ENCODE results near the gene VEPH1.

VEPH1 gene

DNA sequence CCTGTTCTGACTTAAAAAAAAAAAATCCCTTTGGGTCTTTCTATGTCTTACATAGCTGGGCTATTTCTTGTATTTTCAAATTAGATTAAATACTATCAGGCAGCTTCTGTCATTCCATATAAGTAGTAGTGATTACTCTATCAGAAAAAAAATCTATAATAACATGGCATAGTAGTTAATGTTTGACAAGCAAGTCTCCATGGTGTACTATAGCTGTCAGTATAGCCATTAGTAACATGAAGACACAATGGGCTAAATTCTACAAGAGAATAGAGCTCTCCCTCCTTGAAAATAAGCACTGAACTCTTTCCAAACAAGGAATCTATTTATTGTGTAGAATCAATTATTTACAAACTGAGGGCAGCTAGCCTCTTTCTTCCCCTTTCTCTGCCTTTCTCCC lies 19.4 kb upstream of the VEPH1 start:
- no peak for DNase-seq

DNA sequence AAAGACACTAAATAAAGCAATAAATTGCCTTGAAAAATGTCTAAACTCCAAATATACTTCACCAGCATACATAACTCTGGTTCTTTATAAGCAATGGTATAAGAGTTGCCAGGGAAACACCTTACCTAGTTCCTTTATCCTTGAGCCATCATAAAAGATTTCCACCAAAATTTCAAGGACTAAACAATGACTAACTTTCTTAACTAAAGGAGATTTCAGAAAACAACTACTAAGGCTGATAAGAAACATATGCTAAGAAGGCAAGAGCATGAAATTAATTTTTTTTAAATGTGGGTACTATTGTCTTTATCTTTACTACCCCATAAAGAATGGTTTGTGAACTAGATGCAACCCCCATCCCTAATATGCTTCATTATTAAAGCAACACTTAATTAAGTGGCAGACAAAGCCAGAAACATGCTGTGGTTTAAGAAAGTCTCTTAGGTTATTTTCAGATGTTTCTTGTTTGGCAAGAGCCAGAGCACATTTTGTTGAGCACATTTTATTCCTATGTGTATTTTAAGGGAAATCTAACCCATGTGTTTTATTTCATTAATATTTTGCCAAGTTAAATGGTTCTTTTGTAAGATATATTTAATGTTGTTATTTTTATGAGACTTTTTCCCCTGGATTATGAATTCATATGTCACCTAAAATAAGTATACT lies 17.4 kb upstream of the VEPH1 start:
- DNase-seq: no peak

DNA sequence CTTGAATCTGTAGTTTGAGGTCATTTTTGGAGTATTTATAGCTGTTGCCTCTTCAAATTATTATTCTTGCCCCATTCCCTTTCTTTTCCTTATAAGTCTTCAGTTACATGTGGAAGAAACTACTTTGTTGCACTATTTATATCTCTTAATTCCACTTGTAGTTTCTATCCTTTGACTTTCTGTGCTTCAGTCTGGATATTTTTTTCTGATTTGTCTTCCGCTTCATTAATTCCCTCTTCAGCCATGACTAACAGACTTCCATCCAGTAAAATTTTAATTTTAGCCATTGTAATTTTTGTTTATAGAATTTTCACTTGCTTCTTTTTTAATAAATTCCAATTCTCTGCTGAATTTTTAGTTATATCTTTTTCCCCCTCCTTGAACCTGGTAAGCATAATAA lies 15.7 kb upstream of the VEPH1 start:
- no peak for DNase-seq

DNA sequence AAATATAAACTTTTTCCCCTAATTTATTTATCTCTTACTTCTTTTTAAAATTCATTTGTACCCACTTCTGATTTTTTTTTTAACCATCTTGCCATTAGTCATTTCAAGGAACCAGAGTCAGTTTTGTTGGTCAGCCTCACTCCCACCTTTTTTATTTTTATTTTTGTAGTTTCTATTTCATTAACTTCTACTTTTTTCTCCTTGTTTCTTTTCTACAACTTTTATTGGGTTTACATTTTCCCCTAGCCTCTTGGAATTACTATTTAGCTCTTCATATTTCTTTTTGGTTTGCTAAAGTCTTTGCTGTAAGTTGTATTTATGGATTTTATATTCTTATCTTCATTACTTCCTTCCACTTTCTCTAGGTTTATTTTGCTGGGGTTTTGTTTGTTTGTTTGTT lies 13.7 kb upstream of the VEPH1 start:
- no peak for DNase-seq

DNA sequence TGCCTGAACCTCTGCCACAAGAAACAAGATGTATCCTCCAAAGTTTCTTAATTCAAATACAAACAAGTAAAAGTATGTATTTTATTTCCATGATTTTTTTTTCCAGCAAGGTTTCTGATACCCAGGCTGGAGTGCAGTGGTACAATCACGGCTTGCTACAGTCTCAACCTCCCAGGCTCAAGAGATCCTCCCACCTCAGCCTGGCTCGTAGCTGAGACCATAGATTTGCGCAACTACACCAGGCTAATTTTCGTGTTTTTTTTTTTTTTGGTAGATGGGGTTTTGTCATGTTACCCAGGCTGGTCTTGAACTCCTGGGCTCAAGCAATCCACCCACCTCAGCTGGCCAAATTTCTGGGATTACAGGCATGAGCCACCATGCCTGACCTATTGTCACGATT lies 12.2 kb upstream of the VEPH1 start:
- DNase-seq: no peak

DNA sequence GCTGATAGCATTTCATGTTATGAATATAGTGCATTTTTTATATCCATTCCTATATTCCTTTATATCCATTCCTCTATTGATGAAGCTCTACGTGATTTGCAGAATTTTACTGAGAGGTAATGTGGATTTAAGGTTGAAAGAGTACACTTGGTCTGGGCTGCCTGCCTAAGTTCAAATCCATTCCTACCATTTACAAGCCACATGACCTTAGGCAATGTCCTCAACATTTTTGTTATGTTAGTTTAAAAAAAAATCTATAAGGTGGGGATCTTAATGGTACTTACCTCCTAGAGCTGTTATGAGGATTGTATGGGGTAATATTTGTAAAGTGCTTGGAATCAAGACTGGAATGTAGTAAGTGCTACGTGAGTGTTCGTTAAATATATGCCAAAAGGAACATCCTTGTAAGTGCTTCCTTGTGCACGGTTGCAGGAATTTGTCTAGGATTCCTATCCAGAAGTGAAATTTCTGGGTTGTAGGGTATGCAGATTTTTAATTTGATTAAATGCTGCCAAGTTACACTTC lies 11.2 kb upstream of the VEPH1 start:
- DNase-seq: no peak

DNA sequence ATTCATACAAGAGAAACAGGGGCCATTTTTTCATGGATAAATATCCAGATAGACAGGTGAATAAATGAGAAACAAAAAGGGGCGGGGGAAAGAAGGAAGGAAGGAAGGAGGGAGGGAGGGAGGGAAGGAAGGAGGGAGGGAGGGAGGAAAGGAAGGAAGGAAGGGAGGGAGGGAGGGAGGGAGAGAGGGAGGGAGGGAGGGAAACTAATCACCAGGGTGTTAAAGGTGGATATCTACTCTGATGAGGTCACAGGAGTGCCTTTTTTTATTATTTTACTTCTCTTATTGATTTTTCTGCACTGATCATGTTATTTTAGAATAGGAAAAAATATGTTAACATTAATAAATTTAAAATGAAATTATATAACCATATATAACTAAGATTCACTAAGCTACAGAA lies 10.4 kb upstream of the VEPH1 start:
- DNase-seq: no peak

DNA sequence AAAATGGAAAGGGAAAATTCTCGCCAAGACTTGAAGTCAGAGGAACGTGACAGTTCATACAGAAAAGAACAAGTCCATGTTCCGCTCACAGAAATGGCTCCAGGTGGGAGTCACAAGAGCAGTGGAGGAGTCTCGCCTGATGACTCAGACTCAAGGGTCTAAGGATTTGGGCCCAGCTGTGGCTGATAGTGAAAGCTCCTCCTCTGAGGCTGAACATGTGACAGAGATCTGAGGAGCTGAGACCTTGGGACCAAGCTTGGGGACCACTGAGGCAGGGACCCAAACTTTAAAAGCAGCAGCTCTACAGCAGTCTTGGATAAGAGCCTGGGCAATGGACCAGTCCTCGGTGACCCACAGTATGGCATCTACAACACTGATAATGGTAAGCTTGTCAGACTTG lies 9.3 kb upstream of the VEPH1 start:
- no peak for DNase-seq

DNA sequence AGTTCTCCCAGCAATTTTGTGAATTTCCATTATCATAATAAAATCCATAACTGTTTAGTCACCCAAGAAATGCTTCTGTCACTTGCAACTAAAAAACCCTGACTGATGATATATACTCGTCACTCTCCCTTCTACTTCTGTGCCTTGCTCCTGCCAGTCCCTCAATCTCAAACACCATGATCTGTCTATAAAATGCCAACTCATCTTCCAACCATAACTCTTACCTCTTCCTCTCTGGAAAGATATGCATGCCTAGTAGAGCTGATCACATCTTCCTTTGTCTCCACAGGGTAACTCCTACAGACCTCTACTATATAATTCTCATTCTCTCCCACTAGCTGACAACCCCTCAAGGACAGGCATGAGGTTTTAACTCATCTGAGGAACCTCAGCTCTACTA lies 5.2 kb upstream of the VEPH1 start:
- no peak for DNase-seq

DNA sequence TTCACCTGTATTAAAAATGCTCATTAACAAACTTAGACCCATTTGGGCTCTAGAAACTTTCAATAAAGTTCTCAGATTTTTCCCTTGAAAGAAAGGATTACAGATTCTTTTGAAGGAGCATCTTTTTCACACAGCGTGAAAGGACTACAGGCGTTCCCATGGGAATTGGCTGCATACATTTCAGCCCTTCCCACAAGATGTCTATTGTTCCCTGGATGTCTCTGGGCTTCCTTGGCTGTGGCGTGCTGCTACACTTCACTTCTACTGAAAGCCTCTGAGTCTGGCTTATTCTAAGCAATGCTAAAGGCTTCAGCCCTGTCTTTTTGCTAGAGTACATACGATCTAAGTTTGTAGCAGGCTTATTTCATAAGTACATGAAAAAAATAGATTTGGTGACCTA lies 1.4 kb downstream of the VEPH1 start:
- no peak for DNase-seq

DNA sequence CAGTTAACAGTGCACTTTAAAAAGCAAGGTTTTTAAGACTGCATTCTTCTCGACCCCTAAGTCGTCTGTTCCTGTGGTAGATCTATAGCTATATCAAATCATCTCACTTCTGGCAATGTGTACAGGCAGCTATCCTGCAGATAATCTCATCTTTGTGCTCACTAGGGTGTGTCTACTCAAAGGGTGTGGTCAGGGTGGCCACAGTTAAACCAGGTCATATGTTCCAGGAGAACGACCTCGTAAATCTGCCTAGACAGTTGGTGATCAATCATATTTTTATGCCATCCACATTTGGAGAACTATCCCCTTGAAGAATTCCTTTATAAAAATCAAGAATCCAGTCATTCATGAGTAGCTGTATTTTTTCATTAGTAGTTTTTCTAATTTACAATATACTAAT lies 3.0 kb downstream of the VEPH1 start:
- DNase-seq: no peak

DNA sequence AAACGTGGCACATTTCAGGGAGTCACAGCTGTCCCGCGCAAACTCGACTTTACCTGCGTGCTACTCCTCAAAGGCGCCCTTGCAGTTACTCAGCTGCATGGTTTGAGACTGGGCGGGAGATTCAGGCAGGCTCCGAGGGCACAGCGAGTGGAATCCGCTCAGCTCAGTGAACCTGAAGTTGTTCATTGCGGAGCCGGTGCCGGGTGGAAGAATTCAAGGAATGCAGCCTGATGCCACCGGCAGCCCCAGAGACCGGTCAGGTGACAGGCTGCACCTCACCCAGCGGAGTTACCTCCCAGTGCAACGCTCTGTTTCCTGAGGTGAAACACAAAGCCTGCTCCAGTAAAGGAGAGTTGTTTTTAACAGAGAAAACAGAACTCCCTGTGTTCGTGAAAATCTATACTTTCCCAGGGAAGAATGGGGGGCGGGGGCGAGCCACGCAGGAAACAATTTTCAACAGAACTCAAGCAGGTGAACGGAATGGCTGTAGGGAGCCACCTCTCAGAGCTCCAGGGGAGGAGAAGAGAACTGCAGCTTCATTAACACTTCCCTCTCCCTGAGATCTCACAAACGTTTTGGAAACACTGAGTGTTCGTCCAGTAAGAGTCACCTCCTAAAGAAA lies 3.8 kb downstream of the VEPH1 start:
- DNase-seq: no peak

DNA sequence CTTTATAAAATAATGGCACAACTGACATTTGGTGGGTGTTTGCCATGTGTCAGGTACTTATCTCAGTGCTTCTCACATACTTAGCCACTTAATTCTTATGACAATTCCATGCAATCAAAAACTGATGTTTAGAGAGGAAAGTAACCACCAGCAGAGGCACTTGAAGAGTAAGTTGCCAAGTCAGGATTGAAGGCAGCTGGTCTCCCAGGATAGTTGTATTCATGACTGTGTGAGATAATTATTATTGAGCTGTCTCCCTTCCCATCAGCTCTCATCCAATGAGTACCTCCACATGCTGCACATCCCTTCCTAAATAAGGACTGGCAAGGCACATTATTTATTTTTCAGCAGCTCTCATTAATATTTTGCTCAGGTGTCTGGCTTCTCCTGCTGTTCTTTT lies 4.8 kb downstream of the VEPH1 start:
- DNase-seq: no peak

DNA sequence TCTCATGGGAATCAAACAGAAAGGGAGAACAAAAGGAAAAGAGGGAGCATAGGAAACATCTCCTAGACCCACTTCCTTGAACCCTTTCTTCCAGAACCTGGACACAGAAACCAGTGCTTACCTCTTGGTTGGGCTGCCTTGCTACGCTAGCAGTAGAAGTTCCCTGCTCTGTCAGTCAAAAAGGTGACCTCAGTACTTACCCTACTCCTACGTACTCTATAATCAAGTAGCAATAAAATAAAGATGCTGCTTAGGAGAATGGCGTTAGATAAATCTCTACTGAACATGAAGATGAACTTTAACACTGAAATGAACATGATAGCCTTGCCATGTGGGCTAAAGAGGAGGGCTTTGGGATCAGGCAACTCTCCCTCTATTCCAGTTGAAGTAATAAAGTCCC lies 7.4 kb downstream of the VEPH1 start:
- DNase-seq: no peak

DNA sequence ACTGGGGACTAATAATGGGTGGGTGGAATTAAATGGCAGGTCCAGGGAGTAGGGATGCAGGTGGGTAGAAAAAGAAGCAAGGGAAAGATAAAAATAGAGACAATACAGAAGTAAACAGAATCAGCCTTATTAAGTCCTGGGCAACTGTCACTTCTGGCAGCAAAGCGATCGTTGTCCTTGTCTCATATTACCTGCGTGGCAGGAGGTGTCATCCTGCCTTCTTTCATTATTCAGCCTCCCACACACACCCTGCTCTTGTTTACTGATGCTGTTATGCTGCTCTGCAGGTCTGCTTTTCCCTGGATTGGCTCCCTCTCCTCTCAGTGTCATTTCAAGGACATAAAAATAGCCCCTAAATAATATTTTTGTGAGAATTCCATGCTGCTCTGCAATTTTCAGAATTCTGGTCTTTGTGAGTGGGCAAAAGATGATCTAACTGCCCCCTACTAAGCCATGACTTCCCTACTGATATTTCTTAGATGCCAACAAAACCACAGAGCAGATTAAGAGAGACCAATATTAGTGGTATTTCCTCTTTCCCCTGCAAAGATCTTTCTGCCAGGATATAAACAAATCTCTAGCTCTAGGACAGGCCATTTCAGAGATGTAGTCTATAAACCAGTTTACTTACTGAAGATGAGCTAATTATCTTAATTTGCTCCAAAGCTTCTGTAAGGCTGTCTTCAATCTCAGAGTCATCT lies 8.5 kb downstream of the VEPH1 start:
- DNase-seq: peak; percentile 88

DNA sequence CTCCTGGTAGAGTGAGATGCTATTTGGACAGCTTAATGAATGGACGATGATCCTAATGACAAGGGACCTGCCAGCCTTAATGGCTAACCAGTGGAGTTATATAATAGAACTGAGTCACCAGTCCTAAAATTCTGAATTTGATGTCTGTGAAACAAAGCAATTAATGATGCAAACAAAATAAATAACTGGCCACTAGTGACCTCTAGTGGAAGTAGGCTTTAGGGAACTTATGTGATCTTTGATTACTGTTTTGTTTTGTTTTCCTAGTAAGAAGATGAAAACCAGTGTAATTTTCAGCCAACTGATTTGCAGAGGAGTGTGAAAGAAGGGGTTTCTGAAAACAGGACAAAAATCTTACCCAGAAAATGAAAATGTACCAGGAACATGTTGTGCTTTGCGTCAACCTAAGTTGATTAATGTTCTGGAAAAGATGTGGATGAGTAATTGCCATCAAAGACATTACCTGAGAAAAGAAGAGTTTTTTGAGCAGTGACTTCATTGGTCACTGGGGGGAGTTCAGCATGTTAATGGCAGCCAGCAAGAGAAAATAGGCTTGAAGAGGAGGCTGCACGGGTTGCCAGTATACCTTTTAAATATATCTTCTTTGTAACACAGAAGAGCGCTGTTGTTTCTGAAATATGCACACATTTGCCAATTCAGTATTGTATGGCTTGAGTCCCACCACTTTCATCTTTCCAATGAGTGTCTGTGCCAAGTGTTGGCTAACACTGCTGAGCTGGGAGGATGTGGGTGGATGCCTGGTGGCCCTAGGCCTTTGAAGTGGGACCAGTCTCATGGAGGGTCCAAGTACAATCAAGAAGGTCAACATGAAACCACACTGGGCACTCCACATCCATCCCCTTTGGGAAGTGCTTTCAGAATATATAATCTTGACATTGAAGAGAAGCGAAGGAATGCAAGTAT lies 9.3 kb downstream of the VEPH1 start:
- peak; percentile 88 for DNase-seq

DNA sequence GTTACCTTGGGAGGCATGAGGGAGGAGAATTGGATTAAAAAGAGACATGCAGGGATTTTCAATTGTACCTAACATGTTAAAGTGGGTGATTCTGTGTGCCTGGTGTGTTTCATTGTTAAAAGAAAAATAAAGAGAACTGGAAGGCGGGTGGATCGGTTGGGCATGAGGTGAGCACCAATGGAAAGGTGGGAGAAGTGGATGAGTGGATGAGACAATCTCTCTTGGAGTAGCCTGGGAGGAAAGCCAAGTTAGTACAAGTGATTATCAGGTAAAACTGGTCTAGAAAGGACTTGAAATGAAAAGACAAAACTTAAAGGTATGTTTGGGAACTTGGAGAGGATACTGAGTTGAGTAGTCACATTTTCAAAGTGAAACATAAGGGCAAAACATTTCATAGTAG lies 12.1 kb downstream of the VEPH1 start:
- peak; percentile 12 for DNase-seq

DNA sequence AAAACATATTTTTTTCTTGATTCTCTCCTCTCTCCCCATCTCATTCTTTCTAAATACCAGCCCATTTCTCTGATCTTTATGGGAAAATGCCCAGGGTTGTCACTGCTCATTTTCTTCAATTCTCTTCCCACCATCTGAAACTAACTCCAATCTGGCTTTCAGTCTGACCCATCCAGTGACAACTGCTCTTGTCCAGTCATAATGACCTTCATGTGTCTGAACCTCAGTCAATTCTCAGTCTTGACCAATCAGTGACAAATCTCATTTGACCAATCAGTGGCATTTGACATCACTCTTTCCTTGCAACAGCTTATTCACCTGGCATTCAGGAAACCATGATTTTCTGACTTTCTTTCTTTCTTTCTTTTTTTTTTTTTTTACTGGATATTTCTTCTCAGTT lies 15.1 kb downstream of the VEPH1 start:
- no peak for DNase-seq

DNA sequence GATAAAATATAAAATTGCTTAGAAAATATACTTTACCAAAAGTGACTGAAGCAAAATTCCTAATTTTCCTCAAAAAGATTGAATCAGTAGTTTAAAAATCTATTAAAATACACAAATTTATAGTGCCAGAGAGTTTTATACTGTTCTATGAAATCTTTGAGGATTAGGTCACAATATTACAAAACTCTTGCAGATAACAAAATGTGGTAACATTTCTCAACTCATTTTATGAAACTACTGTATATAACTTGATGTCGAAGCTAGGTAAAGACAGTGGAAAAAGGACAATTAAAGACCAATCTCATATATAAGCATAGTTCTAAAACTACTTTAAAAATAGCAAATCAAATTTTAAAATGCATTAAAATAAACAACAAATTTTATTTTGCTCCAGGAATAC lies 15.9 kb downstream of the VEPH1 start:
- no peak for DNase-seq

DNA sequence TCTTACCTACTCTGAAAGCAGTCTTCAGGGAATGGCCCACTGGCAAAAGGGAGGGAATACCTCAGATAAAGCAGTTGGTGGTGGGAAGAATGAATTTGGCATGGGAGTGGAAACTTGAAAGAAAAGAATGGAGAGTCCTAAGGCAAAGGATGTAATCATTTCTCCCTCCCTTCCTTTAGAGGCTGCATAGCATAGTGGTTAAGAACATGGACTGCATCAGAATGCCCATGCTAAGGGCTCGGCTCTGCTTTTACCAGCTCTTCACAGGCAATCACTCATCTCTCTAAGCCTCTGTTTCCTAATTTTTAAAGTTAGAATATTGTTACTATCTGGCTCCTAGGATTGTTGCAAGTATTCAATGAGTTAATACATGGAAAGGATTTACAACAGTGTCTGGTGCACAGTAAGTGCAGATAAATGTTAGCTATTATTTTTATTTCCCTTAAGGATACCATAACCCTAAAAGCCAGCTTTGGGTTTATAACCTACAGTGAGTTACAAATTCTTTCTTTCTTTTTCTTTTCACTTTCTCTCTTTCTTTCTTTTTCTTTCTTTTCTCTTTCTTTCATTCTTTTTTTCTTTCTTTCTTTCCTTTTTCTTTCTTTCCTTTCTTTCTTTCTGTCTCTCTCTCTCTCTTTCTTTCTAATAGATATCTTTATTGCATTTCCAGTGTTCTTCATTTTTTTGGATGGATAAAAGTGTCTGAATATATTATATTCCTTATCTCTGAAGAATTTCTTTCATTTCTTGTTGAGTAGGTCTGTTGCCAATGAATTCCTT lies 23.6 kb downstream of the VEPH1 start:
- DNase-seq: no peak

DNA sequence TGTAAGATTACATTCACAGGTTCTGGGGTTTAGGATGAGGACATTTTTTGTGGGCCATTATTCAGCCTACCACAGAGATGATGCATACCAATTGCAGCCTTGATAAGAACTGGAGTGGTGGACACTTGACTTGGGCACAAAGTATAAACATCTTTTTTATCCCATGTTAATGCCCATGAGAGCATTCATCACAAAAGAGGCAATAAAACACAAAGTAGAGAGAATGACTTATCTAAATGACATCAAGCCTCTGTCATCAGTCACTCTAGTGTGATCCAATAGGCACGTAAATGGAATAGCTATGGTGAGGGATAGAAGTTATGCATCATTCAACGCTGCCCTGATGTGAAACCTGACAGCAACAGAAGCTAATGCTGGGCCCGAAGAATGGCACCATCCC lies 25.8 kb downstream of the VEPH1 start:
- DNase-seq: no peak

DNA sequence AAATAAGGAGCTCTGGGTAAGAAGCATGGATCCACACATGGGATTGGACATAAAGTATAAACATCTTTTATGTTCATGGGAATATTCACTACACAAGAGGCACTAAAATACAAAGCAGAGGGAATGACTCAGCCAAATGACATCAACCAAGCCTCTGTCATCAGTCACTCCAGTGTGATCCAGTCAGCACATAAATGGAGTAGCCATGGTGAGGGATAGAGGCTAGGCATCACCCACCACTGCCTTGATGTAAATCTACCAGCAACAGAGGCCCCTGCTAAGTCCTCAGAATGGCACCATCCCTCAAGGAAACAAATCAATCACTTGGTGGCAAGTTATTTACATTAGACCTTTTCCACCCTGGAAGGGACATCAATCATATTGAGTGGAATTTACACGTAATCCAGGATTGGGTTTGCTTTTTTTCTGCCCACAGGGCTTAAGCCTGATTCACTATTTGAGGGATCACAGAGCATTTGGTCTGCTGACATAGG lies 27.2 kb downstream of the VEPH1 start:
- no peak for DNase-seq
